ENCODE results near the gene RYR2. TPM values are rescaled to one million over a fixed set of nuclear protein-coding genes. Genes with fewer than 3 reads are reported as not detected.

RYR2 gene
- total RNA-seq, 1 experiment from 2014 or later, result 0.03 TPM

GRCh38 chr1:237457573-237457972 is 415.6 kb downstream of the RYR2 start:
- ChIA-PET CTCF (no interaction called here), POLR2A (no interaction called here)
- no peak for ATAC-seq
- intact Hi-C loops (cut with micrococcal nuclease; ENCODE audit: unreplicated experiment) (no loop called here), in situ Hi-C loops (cut with HindIII; ENCODE audit: low pct_unique_long_range_greater_than_20kb, low sequenced_read_pairs) (no loop called here)
- H3K27me3 ChIP-seq (ENCODE audit: control insufficient read depth, insufficient read depth, low read length), result no peaks in the 10 kb centered on the region
- H3K27ac ChIP-seq (ENCODE audit: low read length), result no peak overlapping the region
- DNase-seq (ENCODE audit: low read depth, low spot score), result no peak
- H3K4me1 ChIP-seq (ENCODE audit: control insufficient read depth, insufficient read depth, low read length), result no peaks in the 10 kb centered on the region
- H3K36me3 ChIP-seq (ENCODE audit: control insufficient read depth, insufficient read depth, low read length), result no peaks in the 10 kb centered on the region; the same call in 1 of the 2 replicates
- no peak for TF ChIP-seq CTCF (IDR thresholded peaks at IDR 0.05)
- no TSS peak for BruUV-seq (replicated peaks)
- no peaks in the 10 kb centered on the region for H3K9me3 ChIP-seq (ENCODE audit: control insufficient read depth, insufficient read depth, low read depth, low read length)
- no peak overlapping the region for H3K4me3 ChIP-seq (ENCODE audit: low read depth in 2 of 2, low read length in 2 of 2)

- intact Hi-C loops (cut with micrococcal nuclease; ENCODE audit: unreplicated experiment) (no loop called here), in situ Hi-C loops (cut with HindIII; ENCODE audit: low pct_unique_long_range_greater_than_20kb, low sequenced_read_pairs) (no loop called here)
- ATAC-seq (no peak), DNase-seq (ENCODE audit: low read depth, low spot score) (no peak)
- no peaks in the 10 kb centered on the region for H3K27me3 ChIP-seq (ENCODE audit: control insufficient read depth, insufficient read depth, low read length)
- no peaks in the 10 kb centered on the region for H3K4me1 ChIP-seq (ENCODE audit: control insufficient read depth, insufficient read depth, low read length)
- ChIA-PET POLR2A (no interaction called here), CTCF (no interaction called here)
- no peaks in the 10 kb centered on the region for H3K36me3 ChIP-seq (ENCODE audit: control insufficient read depth, insufficient read depth, low read length)
- no peak overlapping the region for H3K27ac ChIP-seq (ENCODE audit: low read length)
- TF ChIP-seq SIN3A (IDR thresholded peaks at IDR 0.05; ENCODE audit: borderline replicate concordance, insufficient read depth, low read depth, low read length) (no peak), CTCF (IDR thresholded peaks at IDR 0.05) (no peak), TCF7L2 (IDR thresholded peaks at IDR 0.05; ENCODE audit: low read depth, low read length) (no peak), REST (IDR thresholded peaks at IDR 0.05; ENCODE audit: insufficient read depth in 1 of 2, low read depth in 2 of 2, low read length in 1 of 2) (no peak), POLR2AphosphoS5 (IDR thresholded peaks at IDR 0.05; ENCODE audit: low read depth, low read length) (no peak)
- no peaks in the 10 kb centered on the region for H3K9me3 ChIP-seq (ENCODE audit: control insufficient read depth, insufficient read depth, low read depth, low read length)
- no peak overlapping the region for H3K4me3 ChIP-seq (ENCODE audit: low read depth in 2 of 2, low read length in 2 of 2)
- no TSS peak for BruUV-seq (replicated peaks)
These were observed 425.3 kb downstream of the RYR2 start for GRCh38 chr1:237467320-237467719.

Data from Panc1 (cell line).